DMS 273 (cell line): ENCODE results near the gene BMPER.

Source experiments
- DNase-seq: peaks from one replicate; lab custom pipeline; 2025; ENCODE audit not compliant: unreplicated experiment; lab: John Stamatoyannopoulos, UW

Gene BMPER

GRCh38 chr7:34165466-34165865 lies 260.1 kb downstream of the BMPER start:
- DNase-seq: no peak

DNA sequence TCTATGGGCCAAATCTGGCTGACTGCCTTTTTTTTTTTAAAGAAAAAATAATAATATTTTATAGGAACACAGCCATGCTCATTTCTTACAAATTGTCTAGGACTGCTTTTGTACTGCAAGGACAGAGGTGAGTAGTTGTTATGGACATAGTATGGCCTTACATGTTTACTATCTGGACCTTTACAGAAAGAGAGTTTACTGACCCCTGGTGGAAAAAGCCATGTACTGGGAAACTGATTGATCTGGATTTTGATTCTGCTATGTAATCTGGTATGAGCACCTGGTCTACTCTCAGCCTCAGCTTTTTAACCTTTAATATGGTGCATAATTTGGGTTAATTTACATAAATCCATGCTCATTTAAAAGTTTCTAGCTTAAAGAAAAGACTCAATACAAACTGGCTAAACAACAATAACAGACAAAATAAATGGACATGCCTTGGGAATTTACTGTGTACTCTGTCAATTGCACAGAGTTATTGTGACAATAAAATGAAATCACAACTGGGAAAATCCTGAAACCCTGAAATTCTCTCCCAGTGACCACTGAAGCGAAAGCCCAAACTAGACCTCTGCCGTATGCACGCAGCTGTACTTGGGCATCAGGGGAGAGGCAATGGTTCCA lies 260.7 kb downstream of the BMPER start:
- peak; percentile 71 for DNase-seq

DNA sequence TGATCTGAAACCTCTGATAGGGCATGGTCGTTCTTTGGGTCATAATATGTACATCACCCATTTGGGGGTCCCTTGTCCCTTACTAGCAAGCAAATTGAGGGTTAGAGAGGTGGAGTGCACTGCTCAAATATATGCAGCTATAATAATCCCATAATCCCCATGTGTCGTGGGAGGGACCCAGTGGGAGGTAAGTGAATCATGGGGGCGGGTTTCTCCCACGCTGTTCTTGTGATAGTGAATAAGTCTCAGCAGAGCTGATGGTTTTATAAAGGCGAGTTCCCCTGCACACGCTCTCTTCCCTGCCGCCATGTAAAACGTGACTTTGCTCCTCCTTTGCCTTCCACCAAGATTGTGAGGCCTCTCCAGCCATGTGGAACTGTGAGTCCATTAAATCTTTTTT lies 262.7 kb downstream of the BMPER start:
- no peak for DNase-seq

GRCh38 chr7:34174688-34175616 lies 269.6 kb downstream of the BMPER start:
- DNase-seq: peak; percentile 13

DNA sequence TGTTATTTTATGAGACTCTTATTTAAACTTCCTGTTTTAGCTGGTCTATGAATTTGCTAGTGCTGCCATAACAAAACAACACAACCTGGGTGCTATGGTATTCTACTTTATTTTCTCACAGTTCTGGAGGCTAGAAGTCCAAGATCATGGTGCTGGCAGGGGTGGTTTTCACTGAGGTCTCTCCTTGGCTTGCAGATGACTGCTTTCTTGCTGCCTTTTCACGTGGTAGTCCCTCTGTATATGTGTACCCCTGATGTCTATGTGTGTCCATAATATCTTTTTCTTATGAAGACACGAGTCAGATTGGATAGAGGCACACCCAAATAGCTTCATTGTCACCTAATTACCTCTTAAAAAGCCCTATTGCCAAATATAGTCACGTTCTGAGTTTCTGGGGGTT lies 270.5 kb downstream of the BMPER start:
- no peak for DNase-seq

DNA sequence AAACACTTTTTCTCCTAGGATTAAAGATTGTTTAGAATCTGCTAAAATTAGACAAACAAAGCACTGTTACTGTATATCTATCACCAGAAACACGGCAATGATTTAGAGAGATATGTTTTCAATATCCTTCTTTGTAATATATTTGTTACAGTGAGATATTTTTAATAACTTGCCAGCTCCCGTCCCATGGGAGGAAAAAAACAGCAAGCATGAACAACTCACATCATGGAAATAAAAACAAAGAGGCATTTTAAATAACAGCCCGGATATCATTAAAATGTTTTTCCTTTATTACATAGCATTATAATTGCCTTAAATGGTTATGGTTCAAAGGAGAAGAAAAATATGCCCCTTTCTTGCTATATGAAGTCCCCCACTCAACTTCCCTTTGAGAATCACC lies 272.1 kb downstream of the BMPER start:
- no peak for DNase-seq

DNA sequence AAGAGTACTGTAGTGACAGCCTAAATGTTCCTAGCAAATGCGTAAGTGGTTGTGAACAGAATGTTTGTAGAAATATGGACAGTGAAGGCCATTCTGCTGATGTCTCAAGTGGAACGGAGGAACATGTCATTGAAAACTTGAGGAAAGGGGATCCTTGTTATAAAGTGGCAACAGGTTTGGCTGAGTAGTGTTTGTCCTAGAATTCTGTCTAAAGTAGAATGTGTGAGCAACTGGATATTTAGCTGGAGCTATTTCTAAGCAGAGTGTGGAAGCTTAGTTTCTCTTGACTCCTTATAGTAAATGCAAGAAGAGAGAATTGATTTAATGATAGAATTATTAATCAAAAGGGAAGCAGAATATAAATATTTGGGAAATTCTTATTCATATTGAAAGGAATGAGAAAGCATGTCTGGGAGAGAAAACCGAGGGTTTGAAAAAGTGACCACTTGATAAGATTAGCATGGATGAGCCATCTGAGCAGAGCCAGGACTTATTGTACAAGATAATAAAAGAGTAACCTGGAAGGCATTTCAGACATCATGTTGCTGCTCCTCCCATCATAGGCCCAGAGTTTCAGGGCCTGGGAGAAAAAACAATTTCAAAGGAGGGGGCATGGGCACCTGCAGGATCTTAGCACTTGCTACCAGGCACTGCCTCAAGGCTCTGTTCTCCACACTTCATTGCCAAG lies 276.1 kb downstream of the BMPER start:
- DNase-seq: no peak

GRCh38 chr7:34184466-34184865 lies 279.1 kb downstream of the BMPER start:
- no peak for DNase-seq

DNA sequence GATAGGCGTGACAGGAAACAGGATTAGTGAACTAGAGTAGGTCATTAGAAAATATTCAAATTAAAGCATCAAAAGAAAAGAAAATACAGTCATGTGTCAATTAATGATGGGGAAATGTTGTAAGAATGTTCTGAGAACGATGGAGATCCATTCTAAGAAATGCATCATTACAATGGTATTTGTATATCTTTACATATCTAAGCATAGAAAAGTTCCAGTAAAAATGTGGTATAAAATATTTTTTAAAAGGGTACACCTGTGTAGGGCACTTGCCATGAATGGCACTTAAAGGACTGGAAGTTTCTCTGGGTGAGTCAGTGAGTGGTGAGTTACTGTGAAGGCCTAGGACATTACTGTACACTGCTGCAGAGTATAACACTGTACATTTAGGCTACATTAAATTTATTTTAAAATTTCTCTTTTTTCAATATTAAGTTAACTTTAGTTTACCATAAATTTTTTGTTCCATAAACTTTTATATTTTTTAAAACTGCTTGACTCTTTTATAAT lies 282.5 kb downstream of the BMPER start:
- no peak for DNase-seq

GRCh38 chr7:34189031-34189430 lies 283.7 kb downstream of the BMPER start:
- DNase-seq: no peak

GRCh38 chr7:34190299-34190698 lies 285.0 kb downstream of the BMPER start:
- no peak for DNase-seq

- no peak for DNase-seq
Observed at GRCh38 chr7:34191162-34191561, 285.8 kb downstream of the BMPER start.

DNA sequence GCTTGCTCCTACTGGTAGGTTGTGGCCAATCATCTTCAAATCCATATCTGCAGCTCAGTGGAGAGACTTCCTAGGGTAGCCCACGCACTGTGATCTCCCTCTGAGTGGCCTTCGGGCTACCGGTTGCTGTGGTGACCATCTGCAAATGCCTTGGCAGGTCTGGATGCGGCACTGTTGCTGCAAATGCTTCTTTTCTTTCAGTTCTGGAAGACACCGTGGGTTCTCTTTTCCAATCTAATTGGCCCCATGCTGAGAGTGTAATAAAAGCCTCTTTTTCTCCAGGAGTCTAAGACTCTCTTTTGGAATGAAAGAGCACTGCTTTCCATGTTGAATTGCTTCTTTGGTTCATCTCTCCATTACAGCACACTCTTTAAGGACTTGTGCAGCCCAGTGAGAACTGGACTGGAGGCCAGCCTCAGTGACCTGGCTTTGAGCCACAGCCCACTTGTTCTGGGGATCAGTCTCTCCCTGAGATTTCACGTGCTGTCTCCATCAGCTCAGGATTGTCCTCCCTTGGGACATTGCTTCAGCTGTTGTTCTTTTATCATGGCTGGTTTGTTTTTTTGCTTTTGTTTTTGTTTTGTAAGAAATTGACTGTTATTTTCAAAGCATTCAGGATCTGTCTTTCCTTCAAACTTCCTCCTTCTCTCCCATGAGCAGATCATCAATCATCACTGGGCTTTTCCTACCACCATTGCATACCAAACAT lies 286.6 kb downstream of the BMPER start:
- no peak for DNase-seq

DNA sequence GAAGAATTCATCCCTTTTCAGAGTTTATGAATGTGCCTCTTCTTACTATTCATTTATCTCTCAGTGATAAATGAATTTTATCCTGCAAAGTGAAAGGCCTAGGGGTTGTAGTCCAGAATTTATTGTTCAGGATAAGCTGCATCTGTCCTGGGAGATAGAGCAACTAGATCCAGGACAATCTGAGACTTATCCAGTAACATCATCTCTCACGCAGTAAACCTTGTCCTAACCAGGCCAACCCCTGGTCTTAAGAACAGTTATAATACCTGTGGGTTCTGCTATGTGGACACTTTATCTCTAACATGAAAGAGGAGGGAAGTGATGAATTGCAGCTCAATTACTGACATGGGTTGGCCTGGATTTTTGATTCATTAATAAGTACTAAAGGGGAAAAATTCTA lies 287.6 kb downstream of the BMPER start:
- DNase-seq: no peak

- no peak for DNase-seq
Observed at GRCh38 chr7:34198231-34198641, 292.9 kb downstream of the BMPER start.
